Uterus (tissue), 4 donors: Measurements from ENCODE around the gene RTN1. TPM values are rescaled to one million over a fixed set of nuclear protein-coding genes. Genes with fewer than 3 reads are reported as not detected.

Experiments
- DNase-seq, 2 donors: peaks; one replicate each; pipeline ENCODE4 v3.0.0-alpha.2; 2019 to 2020
- H3K27ac ChIP-seq, 2 donors: fragments of 200-600 bp; sonication (generic); 1 replicate in 1 of 2; 2 replicates in 1 of 2; pipeline ENCODE4 v1.5.1; 2016 to 2018
- H3K27me3 ChIP-seq, 2 donors: fragments of 200-600 bp; sonication (generic); one replicate each; pipeline ENCODE4 v1.5.1; 2018 to 2019; ENCODE audit warnings: control low read depth in 1 of 2
- H3K36me3 ChIP-seq, 2 donors: fragments of 200-600 bp; sonication (generic); one replicate each; pipeline ENCODE4 v1.5.1; 2019; ENCODE audit warnings: control low read depth in 1 of 2
- H3K4me1 ChIP-seq, 2 donors: fragments of 200-600 bp; sonication (generic); one replicate each; pipeline ENCODE4 v1.5.1; 2018 to 2019; ENCODE audit warnings: control low read depth in 1 of 2
- H3K4me3 ChIP-seq, 2 donors: fragments of 200-600 bp; sonication (generic); 1 replicate in 1 of 2; 2 replicates in 1 of 2; pipeline ENCODE4 v1.5.1; 2018 to 2019; ENCODE audit warnings: mild to moderate bottlenecking in 1 of 2
- H3K9me3 ChIP-seq, 2 donors: fragments of 200-600 bp; sonication (generic); one replicate each; pipeline ENCODE4 v1.5.1; 2019; ENCODE audit warnings: control low read depth in 1 of 2
- CTCF ChIP-seq, 4 experiments: fragments of 200-600 bp in 2 of 4; fragments of 450-650 bp in 2 of 4; sonication (generic) in 2 of 4; IDR thresholded peaks; one replicate each; pipeline ENCODE4 v1.5.1; 2016 to 2019; ENCODE audit warnings: antibody characterized with exemption in 4 of 4, mild to moderate bottlenecking in 2 of 4, moderate library complexity in 1 of 4
- POLR2A ChIP-seq, 2 donors: fragments of 450-650 bp; IDR thresholded peaks; one replicate each; pipeline ENCODE4 v1.6.1; 2016; ENCODE audit warnings: antibody characterized with exemption in 2 of 2, mild to moderate bottlenecking in 1 of 2, moderate library complexity in 1 of 2
- intact Hi-C: fragments of 100-400 bp; cut with DNase I; formaldehyde crosslinking; loops from one replicate; pipeline ENCODE4 v1.15.1; 2023; ENCODE audit warnings: low total_unique reads
- total RNA-seq, 4 donors: library from RNA; depleted of rRNA in 3 of 4; stranded (reverse); fragments of >200 nt in 3 of 4; gene quantifications; one replicate each; pipeline versions ENCODE4 v1.1.0 to v1.2.4, GENCODE V29; 2014 to 2023
- donor health status: DM: yes; HTN: yes; CAD: no.

Gene RTN1
- total RNA-seq, 4 donors from 2014 or later = 0.26 to 14.4 (median 7.5) TPM

- TF ChIP-seq POLR2A (IDR thresholded peaks at IDR 0.05) (no peak), CTCF (IDR thresholded peaks at IDR 0.05) (no peak)
- DNase-seq = no peak
- H3K27me3 ChIP-seq = no peaks in the 10 kb centered on the region
- no peak overlapping the region for H3K27ac ChIP-seq
- H3K4me1 ChIP-seq = no peaks in the 10 kb centered on the region
- intact Hi-C loops = no loop called here
- H3K36me3 ChIP-seq = no peaks in the 10 kb centered on the region
- H3K4me3 ChIP-seq = no peak overlapping the region
- no peaks in the 10 kb centered on the region for H3K9me3 ChIP-seq
These were observed 25.3 kb downstream of the RTN1 start for GRCh38 chr14:59845245-59845644.

- Histone ChIP-seq H3K27me3 (no peaks in the 10 kb centered on the region), H3K4me1 (no peaks in the 10 kb centered on the region), H3K9me3 (no peaks in the 10 kb centered on the region), H3K4me3 (no peak overlapping the region), H3K27ac (no peak overlapping the region), H3K36me3 (no peaks in the 10 kb centered on the region)
- TF ChIP-seq CTCF (IDR thresholded peaks at IDR 0.05) (no peak), POLR2A (IDR thresholded peaks at IDR 0.05) (no peak)
- DNase-seq = no peak
- intact Hi-C loops = no loop called here
These were observed 26.3 kb downstream of the RTN1 start for GRCh38 chr14:59844186-59844812.

DNA sequence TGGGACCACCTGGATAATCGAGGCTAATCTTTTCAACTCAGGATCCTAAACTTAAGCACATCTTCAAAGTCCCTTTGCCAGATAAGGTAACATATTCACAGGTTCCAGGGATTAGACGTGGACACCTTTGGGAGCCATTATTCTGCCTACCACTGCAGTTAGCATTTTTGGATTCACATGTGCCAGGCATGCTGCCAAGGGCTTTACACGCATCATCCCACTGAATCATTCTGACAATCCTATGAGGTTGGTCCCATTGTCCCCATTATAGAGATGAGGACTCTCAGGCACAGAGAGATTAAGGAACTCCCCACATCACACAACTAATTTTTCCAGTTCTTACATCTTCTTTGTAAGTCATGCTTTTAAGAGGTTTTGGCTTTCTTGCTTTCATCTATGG lies 34.5 kb downstream of the RTN1 start:
- no peaks in the 10 kb centered on the region for H3K4me1 ChIP-seq
- no peak overlapping the region for H3K4me3 ChIP-seq
- intact Hi-C loops = no loop called here
- TF ChIP-seq CTCF (IDR thresholded peaks at IDR 0.05) (no peak), POLR2A (IDR thresholded peaks at IDR 0.05) (no peak)
- no peaks in the 10 kb centered on the region for H3K27me3 ChIP-seq
- H3K9me3 ChIP-seq = no peaks in the 10 kb centered on the region
- H3K27ac ChIP-seq = no peak overlapping the region
- no peak for DNase-seq
- no peaks in the 10 kb centered on the region for H3K36me3 ChIP-seq

DNA sequence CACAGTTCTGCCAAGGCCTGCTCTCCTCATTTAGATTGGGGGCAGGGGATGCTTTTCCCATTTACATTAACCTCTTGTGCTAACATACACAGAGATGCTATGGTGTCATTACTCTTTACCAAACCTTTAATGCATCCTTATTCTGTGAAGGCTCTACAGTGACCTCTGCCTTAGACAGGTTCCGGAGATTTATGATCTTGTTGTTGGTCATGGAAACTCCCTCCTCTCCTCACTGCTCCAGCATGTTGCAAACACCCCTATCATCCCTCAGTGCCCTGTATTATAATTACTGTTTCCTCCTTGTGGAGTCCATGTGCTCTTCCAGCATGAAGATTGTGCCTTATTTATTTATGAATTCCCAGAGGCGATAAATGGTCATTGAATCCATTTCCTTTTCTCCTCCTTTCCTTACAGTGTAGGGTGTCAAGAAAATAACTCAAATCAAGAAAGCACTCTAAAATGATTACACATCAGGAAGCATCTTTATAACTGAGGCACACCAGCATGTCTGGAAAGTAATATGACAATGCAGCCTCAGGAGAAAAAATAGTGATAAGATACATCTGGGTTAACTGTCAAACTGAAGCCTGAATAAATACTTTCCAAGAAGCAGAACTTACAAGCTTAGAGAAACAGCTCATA lies 37.8 kb downstream of the RTN1 start:
- intact Hi-C loops = no loop called here

More for the DNA sequence above, 37.8 kb downstream of the RTN1 start:
- Histone ChIP-seq H3K36me3 (no peaks in the 10 kb centered on the region), H3K27me3 (no peaks in the 10 kb centered on the region), H3K4me1 (no peaks in the 10 kb centered on the region), H3K9me3 (no peaks in the 10 kb centered on the region), H3K4me3 (no peak overlapping the region), H3K27ac (no peak overlapping the region)
- TF ChIP-seq POLR2A (IDR thresholded peaks at IDR 0.05) (no peak), CTCF (IDR thresholded peaks at IDR 0.05) (no peak)
- DNase-seq = no peak
